Measurements from ENCODE around the gene CHRNE. TPM values are rescaled to one million over a fixed set of nuclear protein-coding genes. Genes with fewer than 3 reads are reported as not detected.

CHRNE gene
- total and polyA plus RNA-seq, 2 of the 13 experiments (the other 11 are each of a cell fraction or from before 2014, with no cell fraction given), result 0.53 to 0.59 TPM

- peak; percentile 85; the same call in 1 of the 2 replicates for TF ChIP-seq ZNF124 (CRISPR knock-in tag; IDR thresholded peaks at IDR 0.05)
- no peak for TF ChIP-seq KDM3A (CRISPR knock-in tag; IDR thresholded peaks at IDR 0.05; ENCODE audit: low read depth)
- peak; percentile 49; the same call in 1 of the 2 replicates for TF ChIP-seq RXRB (CRISPR knock-in tag; IDR thresholded peaks at IDR 0.05; ENCODE audit: borderline replicate concordance)
- no peak for TF ChIP-seq POGZ (CRISPR knock-in tag; IDR thresholded peaks at IDR 0.05)
- TF ChIP-seq DMAP1 (CRISPR knock-in tag; IDR thresholded peaks at IDR 0.05), result peak; percentile 31; the same call in 1 of the 2 replicates
- TF ChIP-seq ZNF597 (CRISPR knock-in tag; IDR thresholded peaks at IDR 0.05), result no peak
- no peak for TF ChIP-seq ELF4 (CRISPR knock-in tag; IDR thresholded peaks at IDR 0.05; ENCODE audit: borderline replicate concordance)
- no peak for TF ChIP-seq ZNF672 (CRISPR knock-in tag; IDR thresholded peaks at IDR 0.05)
- TF ChIP-seq ZNF224 (CRISPR knock-in tag; IDR thresholded peaks at IDR 0.05), result no peak
- TF ChIP-seq ZHX1 (CRISPR knock-in tag; IDR thresholded peaks at IDR 0.05; ENCODE audit: low read depth), result no peak
- TF ChIP-seq YEATS4 (CRISPR knock-in tag; IDR thresholded peaks at IDR 0.05; ENCODE audit: borderline replicate concordance), result peak; percentile 48; the same call in 1 of the 2 replicates
- TF ChIP-seq RAD21 (CRISPR knock-in tag; IDR thresholded peaks at IDR 0.05), result 0 out of 2 replicates have a peak, but pooled peaks have one; percentile 6
- no peak for TF ChIP-seq NBN (conservative IDR thresholded peaks at IDR 0.05)
- no peak for TF ChIP-seq KIAA2018 (CRISPR knock-in tag; IDR thresholded peaks at IDR 0.05; ENCODE audit: borderline replicate concordance)
Observed at GRCh38 chr17:4908301-4908700, 5.4 kb upstream of the CHRNE start (continued).
